NB4 (cell line): ENCODE results near the gene ST8SIA6.
A peak's percentile ranks its signal among the peaks of the same experiment; 100 is the strongest.

ENCODE experiments used
- DNase-seq: peaks from one replicate; pipeline ENCODE4 v3.0.0; 2010; ENCODE audit warnings: low read depth
- H3K4me3 ChIP-seq: one replicate; pipeline ENCODE4 v1.5.1; 2011; ENCODE audit warnings: mild to moderate bottlenecking, low read depth, low read length, moderate library complexity
- MAX ChIP-seq: IDR thresholded peaks from 2 replicates; pipeline ENCODE4 v1.6.1; 2011; ENCODE audit warnings: low read depth, low read length
- MYC ChIP-seq: IDR thresholded peaks from 2 replicates; pipeline ENCODE4 v1.6.1; 2011; ENCODE audit warnings: low read depth, low read length
- POLR2A ChIP-seq: IDR thresholded peaks from 2 replicates; pipeline ENCODE4 v1.6.1; 2011; ENCODE audit warnings: mild to moderate bottlenecking; ENCODE audit not compliant: insufficient read length; ENCODE audit errors: extremely low read depth
- TF ChIP-seq, protein P1 (sequence below): IDR thresholded peaks from one replicate; pipeline ENCODE4 v1.5.1; 2012; ENCODE audit warnings: low read depth, low read length

ST8SIA6 gene

DNA sequence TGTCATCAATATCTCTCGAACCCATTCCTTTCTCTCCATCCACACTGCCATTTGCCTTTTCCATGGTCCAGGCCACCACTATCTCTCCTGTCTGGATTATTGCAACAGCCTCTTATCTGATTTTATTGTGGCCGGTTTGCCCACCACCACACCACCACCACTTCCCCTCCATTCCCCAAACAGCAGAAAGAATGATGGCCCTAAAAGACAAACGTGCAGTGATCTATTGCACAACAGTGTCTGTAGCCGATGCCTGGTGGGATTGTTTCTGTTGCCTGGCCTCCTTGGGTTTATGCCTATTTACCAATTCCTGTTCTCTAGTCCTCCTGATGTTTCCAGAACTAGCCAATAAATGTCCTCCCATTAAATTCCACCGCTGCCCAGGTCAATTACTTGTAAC is 10.2 kb upstream of the ST8SIA6 start:
- no peak overlapping the region for H3K4me3 ChIP-seq
- peak; percentile 10 for DNase-seq
- no peak for TF ChIP-seq MYC
- no peak for TF ChIP-seq POLR2A
- TF ChIP-seq, protein P1, sequence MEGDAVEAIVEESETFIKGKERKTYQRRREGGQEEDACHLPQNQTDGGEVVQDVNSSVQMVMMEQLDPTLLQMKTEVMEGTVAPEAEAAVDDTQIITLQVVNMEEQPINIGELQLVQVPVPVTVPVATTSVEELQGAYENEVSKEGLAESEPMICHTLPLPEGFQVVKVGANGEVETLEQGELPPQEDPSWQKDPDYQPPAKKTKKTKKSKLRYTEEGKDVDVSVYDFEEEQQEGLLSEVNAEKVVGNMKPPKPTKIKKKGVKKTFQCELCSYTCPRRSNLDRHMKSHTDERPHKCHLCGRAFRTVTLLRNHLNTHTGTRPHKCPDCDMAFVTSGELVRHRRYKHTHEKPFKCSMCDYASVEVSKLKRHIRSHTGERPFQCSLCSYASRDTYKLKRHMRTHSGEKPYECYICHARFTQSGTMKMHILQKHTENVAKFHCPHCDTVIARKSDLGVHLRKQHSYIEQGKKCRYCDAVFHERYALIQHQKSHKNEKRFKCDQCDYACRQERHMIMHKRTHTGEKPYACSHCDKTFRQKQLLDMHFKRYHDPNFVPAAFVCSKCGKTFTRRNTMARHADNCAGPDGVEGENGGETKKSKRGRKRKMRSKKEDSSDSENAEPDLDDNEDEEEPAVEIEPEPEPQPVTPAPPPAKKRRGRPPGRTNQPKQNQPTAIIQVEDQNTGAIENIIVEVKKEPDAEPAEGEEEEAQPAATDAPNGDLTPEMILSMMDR = no peak
- TF ChIP-seq MAX = no peak

DNA sequence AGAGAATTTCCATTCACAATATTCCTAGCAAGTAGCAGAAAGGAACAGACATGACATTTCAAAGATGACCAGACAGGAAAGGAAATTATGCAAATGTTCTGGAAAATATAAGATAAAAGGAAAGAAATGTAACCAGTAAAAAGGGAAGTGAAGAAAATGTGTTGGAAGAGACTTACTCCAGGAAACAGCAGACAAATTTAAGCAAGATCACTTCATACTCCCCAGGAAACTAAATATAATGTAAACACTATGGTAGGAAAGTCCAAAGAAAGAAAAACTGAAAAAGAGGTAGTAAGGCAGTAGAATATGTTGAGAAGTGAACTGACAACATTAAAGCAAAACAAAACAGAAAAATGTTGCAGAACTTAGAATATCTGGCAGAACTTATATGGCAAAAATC is 6.4 kb upstream of the ST8SIA6 start:
- no peak for DNase-seq
- TF ChIP-seq MYC (no peak), MAX (no peak)
- no peak overlapping the region for H3K4me3 ChIP-seq

DNA sequence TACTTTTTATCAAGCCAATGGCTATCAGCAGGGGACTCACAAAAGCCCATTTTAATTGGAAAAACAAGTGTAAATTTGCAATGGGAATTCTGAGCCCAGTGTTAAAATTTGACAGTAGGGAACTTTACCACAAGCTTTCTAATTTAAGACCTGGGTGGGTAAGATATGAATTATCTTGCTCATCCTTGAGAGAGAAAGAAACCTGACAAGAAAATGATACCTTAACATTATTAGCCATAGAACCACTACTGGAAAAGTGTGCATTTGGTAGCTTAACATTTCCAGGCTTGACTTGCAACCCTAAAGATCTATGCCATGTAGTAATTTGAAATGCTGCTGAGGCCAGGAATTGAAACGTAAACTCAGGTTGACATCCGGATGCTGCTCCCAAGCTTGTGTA is 2.7 kb upstream of the ST8SIA6 start:
- H3K4me3 ChIP-seq = no peak overlapping the region
- DNase-seq = no peak
- TF ChIP-seq, protein P1 = no peak
- TF ChIP-seq MAX (no peak), MYC (no peak), POLR2A (no peak)

DNA sequence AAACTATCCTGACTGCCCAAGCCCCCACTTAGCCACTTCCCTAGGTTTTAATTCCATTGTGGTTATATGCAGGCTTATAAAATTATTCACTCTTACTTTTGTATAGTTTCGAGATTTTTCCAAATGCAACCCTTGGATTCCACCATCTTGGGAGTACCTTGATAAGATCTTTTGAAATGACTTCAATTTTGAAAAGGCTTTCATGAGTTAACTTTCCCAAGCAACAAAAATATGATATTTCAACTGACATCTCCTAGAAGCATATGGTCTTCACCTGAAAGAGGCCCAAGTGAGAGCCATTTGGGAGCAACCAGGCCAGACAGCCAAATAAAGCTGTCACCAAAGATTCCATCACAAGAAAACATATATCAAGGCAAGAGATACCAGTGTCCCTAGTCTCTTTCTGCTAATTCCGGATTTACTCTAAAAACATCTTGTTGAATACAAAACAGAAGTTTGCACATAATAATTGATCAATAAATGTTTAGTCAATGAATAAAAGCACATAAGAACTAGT is 1.7 kb upstream of the ST8SIA6 start:
- no peak overlapping the region for H3K4me3 ChIP-seq
- no peak for DNase-seq
- TF ChIP-seq MAX (no peak), MYC (no peak), POLR2A (no peak)
- TF ChIP-seq, protein P1 = no peak

DNA sequence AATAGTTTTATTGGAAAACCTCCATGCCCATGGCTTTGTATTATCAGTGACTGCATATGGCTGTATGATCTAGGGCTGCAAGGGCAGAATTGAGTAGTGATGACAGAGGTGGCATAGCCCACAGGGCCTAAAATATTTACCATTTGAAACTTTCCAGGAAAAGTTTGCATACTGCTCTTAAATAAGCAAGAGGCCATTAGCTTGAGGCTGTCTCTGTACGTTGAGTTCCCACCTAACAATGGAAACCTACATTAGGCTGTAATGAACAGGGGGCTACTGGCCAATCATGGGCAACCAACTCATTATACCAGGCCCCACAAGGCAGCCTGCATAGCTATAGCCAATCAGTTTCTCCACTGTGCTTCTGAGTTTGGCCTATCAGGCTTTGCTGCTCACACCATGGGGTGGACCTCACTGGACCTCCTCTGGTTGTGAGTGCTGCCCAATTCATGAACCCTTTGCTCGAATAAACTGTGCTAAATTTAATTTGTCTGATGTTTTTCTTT is 673 bp upstream of the ST8SIA6 start:
- H3K4me3 ChIP-seq = no peak overlapping the region
- no peak for DNase-seq
- no peak for TF ChIP-seq MAX
- TF ChIP-seq MYC = no peak
- TF ChIP-seq, protein P1 = no peak
- TF ChIP-seq POLR2A = no peak

- TF ChIP-seq, protein P1 = no peak
- TF ChIP-seq POLR2A (no peak), MAX (no peak), MYC (no peak)
- DNase-seq = no peak
- H3K4me3 ChIP-seq = no peak overlapping the region
Measured at GRCh38 chr10:17453373-17454091, 863 bp downstream of the ST8SIA6 start.
